GM23248 (cell line): ENCODE measurements around the gene RBPJ. TPM values are rescaled to one million over a fixed set of nuclear protein-coding genes. Genes with fewer than 3 reads are reported as not detected.

Experiments
- DNase-seq: peaks from one replicate; pipeline ENCODE4 v3.0.0-alpha.2; 2015
- H2AFZ ChIP-seq: fragments of 200-600 bp; sonication (generic); 2 replicates; pipeline ENCODE4 v1.6.1; 2016; ENCODE audit warnings: antibody characterized with exemption
- H3F3A ChIP-seq: fragments of 200-600 bp; sonication (generic); 2 replicates; pipeline ENCODE4 v1.6.1; 2016; ENCODE audit warnings: mild to moderate bottlenecking, antibody characterized with exemption, mixed run types; ENCODE audit not compliant: insufficient read depth
- H3K27ac ChIP-seq: fragments of 200-600 bp; sonication (generic); 2 replicates; pipeline ENCODE4 v1.5.1; 2016; ENCODE audit warnings: mild to moderate bottlenecking
- H3K27me3 ChIP-seq: fragments of 200-600 bp; sonication (generic); replicated peaks from 2 replicates; pipeline ENCODE4 v1.6.1; 2016; ENCODE audit warnings: mild to moderate bottlenecking; ENCODE audit not compliant: insufficient read depth
- H3K36me3 ChIP-seq: fragments of 200-600 bp; sonication (generic); 2 replicates; pipeline ENCODE4 v1.6.1; 2016; ENCODE audit warnings: low read depth, mild to moderate bottlenecking
- H3K4me1 ChIP-seq: fragments of 200-600 bp; sonication (generic); 2 replicates; pipeline ENCODE4 v1.6.1; 2016; ENCODE audit warnings: mild to moderate bottlenecking; ENCODE audit not compliant: insufficient read depth
- H3K4me2 ChIP-seq: fragments of 200-600 bp; sonication (generic); one replicate; pipeline ENCODE4 v1.6.1; 2016; ENCODE audit warnings: mild to moderate bottlenecking; ENCODE audit not compliant: unreplicated experiment
- H3K4me3 ChIP-seq: fragments of 200-600 bp; sonication (generic); 2 replicates; pipeline ENCODE4 v1.5.1; 2016; ENCODE audit warnings: mild to moderate bottlenecking
- H3K79me2 ChIP-seq: fragments of 200-600 bp; sonication (generic); 2 replicates; pipeline ENCODE4 v1.6.1; 2016; ENCODE audit warnings: mild to moderate bottlenecking; ENCODE audit not compliant: insufficient read depth
- H3K9ac ChIP-seq: fragments of 200-600 bp; sonication (generic); 2 replicates; pipeline ENCODE4 v1.6.1; 2016; ENCODE audit warnings: mild to moderate bottlenecking
- H3K9me2 ChIP-seq: fragments of 200-600 bp; sonication (generic); 2 replicates; pipeline ENCODE4 v1.6.1; 2016; ENCODE audit warnings: mixed run types, mild to moderate bottlenecking, moderate library complexity; ENCODE audit not compliant: insufficient read depth
- H3K9me3 ChIP-seq: fragments of 200-600 bp; sonication (generic); one replicate; pipeline ENCODE4 v1.6.1; 2017; ENCODE audit warnings: low read depth
- H4K20me1 ChIP-seq: fragments of 200-600 bp; sonication (generic); 2 replicates; pipeline ENCODE4 v1.6.0; 2016; ENCODE audit not compliant: insufficient read depth
- EZH2 ChIP-seq: fragments of 200-600 bp; sonication (generic); IDR thresholded peaks from 2 replicates; pipeline ENCODE4 v1.6.1; 2018; ENCODE audit warnings: antibody characterized with exemption, mild to moderate bottlenecking; ENCODE audit not compliant: insufficient read depth, poor library complexity, severe bottlenecking
- EZH2phosphoT487 ChIP-seq: fragments of 200-600 bp; sonication (generic); IDR thresholded peaks from 2 replicates; pipeline ENCODE4 v1.6.1; 2018; ENCODE audit warnings: antibody characterized with exemption, moderate library complexity, mild to moderate bottlenecking, low read depth; ENCODE audit not compliant: insufficient read depth
- WGBS, 2 experiments: methylation state at CpG; one replicate each; pipeline ENCODE4 v1.1.6; 2015 to 2017; ENCODE audit warnings: low lambda C conversion rate in 2 of 2, low coverage in 1 of 2; ENCODE audit errors: missing lambda C conversion rate in 2 of 2; 5-methylcytosine and 5-hydroxymethylcytosine counted together
- in situ Hi-C: fragments of 300-500 bp; cut with MboI; formaldehyde crosslinking; loops from 2 replicates; pipeline ENCODE4 v1.15.0; 2020
- polyA plus RNA-seq: library from polyadenylated mRNA; unstranded; fragments of >200 nt; fragmentation: Nextera tagmentation; extraction: Ambion mirVana; gene quantifications from 2 replicates; pipeline ENCODE4 v1.2.1, GENCODE V29; 2016
- total RNA-seq: library from RNA; depleted of rRNA; stranded (reverse); fragments of >200 nt; shearing (Covaris generic); gene quantifications from 2 replicates; pipeline ENCODE4 v1.2.3, GENCODE V29; 2014

RBPJ gene
- total and polyA plus RNA-seq, 2 experiments from 2014 or later: 70.7 to 85.4 TPM

DNA sequence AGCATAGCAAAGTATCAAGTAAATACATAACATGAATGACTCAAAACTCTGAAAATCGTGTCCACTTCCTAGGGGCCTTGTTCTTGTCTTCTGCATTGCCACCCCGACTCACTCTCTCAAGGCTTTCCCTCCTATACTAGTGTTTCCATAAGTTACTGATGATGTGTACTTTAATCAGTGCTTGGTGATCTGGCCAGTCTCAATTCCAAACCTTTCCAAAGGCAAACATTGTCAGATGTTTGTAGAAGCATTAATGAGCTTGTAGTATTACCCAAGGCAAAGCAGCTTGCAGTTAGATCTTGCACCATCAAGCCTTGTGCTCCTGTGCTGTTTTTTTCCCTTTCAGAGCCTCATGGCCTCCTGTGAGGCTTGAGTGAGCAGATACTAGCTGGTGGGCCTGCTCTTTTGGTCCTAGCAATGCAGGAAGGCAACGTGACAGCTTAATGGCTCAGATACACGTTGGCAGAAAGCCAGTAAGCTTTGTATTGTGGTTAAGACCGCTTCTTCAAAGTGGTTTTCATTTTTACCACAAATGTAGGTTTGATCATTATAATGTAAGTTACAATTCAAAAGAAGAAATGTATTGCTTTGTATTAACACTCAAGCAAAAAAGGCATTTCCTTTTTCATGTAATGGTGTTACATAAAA, 51.8 kb downstream of the RBPJ start:
- TF ChIP-seq EZH2phosphoT487: no peak
- no peak for TF ChIP-seq EZH2
- in situ Hi-C loops: no loop called here
- H3K36me3 ChIP-seq: no peaks in the 10 kb centered on the region
- WGBS, 2 experiments: 32 to 33% methylated on average over 5 of the region's 5 CpGs
- peaks cover 100% of the 10 kb centered on the region for H3K79me2 ChIP-seq
- H3F3A ChIP-seq: peaks cover 16% of the 10 kb centered on the region; the same call in 1 of the 2 replicates
- H4K20me1 ChIP-seq: peaks cover 60% of the 10 kb centered on the region
- peak; percentile 61 for DNase-seq
- no peak overlapping the region for H3K9ac ChIP-seq
- no peak overlapping the region for H2AFZ ChIP-seq
- H3K9me2 ChIP-seq: no peaks in the 10 kb centered on the region
- peak overlapping the region; percentile 5 for H3K4me2 ChIP-seq
- H3K9me3 ChIP-seq: no peaks in the 10 kb centered on the region
- H3K27ac ChIP-seq: 0 out of 2 replicates have a peak overlapping the region, but pooled peaks have one; percentile 11
- H3K4me3 ChIP-seq: no peak overlapping the region
- H3K27me3 ChIP-seq: no peaks in the 10 kb centered on the region
- peaks cover 22% of the 10 kb centered on the region for H3K4me1 ChIP-seq

DNA sequence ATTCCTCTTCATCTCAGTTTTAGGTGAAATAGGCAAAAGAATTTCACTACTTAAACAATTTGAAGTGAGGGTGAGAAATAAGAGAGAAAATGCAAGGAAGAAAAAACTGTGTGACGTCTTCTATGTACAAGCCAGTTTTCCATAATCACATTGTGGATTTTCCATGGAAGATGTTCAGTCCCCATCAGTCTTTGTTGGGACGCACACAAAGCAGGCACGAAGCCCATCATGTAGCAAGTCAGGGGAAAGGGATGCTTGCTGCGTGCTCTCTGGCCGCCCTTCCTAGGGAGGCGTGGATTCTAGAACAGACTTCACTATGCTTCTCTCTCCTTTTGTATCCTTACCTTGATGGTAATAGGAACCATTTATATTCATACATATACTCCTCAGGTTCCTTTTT, 54.7 kb downstream of the RBPJ start:
- H4K20me1 ChIP-seq: peaks cover 53% of the 10 kb centered on the region
- H3K9ac ChIP-seq: no peak overlapping the region
- H3K9me2 ChIP-seq: no peaks in the 10 kb centered on the region
- no peak overlapping the region for H3K4me3 ChIP-seq
- H3K4me2 ChIP-seq: no peak overlapping the region
- no peak for TF ChIP-seq EZH2phosphoT487
- no peak for TF ChIP-seq EZH2
- WGBS, 2 experiments: 87 to 88% methylated on average over 6 of the region's 6 CpGs
- no peaks in the 10 kb centered on the region for H3K36me3 ChIP-seq
- H3K4me1 ChIP-seq: peaks cover 10% of the 10 kb centered on the region
- H3K27ac ChIP-seq: no peak overlapping the region
- no peak for DNase-seq
- H3F3A ChIP-seq: peaks cover 16% of the 10 kb centered on the region; the same call in 1 of the 2 replicates
- H3K9me3 ChIP-seq: no peaks in the 10 kb centered on the region
- in situ Hi-C loops: no loop called here
- H3K27me3 ChIP-seq: no peaks in the 10 kb centered on the region
- H3K79me2 ChIP-seq: peaks cover 100% of the 10 kb centered on the region
- H2AFZ ChIP-seq: no peak overlapping the region

DNA sequence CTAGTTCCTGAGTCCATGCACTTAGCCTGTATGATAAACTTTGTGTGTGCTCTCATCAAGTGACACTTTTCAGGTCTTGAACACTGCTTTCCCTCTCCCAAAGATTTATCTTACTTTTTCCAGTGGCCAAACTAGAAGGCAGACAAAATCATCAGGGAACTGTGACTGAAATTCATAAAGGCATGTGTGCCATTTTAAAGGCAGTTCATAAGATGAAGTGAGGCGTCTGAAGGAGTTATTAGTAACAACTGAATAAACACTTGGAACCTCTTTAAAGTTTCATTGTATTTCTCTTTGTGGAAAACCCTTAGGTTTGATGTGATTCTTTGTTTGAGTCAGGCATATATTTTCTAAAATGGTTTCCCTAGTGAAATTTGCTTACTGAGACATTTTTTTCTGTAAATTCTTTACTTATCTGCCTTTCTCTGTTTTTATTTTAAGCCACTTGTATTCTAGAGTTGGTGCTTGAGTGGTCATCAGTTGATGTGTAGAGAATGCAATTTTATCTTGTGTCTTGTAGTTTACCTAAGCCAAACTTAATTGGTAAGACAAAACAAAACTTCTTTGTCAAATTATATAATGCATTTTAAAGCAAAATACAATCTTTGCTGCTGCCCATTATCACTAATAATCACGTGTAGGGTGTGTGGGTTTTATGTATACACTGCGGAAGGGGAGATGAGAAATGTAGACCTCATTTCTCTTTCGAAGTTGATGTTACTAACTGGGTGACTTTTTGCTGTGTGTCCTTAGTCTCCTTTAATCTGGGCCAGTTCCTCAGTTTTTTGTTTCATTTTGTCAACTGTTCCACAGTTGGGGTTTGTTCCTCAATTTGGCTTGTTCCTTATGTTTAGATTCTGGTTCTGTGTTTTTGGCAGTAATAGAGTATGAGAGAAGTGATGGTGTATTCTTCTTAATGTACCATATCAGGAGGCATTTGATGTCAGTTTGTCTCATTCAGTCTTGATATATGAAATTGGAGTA, 56.8 kb downstream of the RBPJ start:
- no peak overlapping the region for H3K4me3 ChIP-seq
- no peak for DNase-seq
- no peak overlapping the region for H3K4me2 ChIP-seq
- in situ Hi-C loops: no loop called here
- H3K27ac ChIP-seq: no peak overlapping the region
- H3K9ac ChIP-seq: no peak overlapping the region
- peaks cover 43% of the 10 kb centered on the region for H4K20me1 ChIP-seq
- peaks cover 100% of the 10 kb centered on the region for H3K79me2 ChIP-seq
- H3K9me2 ChIP-seq: no peaks in the 10 kb centered on the region
- peaks cover 10% of the 10 kb centered on the region; the same call in 1 of the 2 replicates for H3F3A ChIP-seq
- H3K9me3 ChIP-seq: no peaks in the 10 kb centered on the region
- no peak for TF ChIP-seq EZH2phosphoT487
- TF ChIP-seq EZH2: no peak
- H3K36me3 ChIP-seq: no peaks in the 10 kb centered on the region
- no peak overlapping the region for H2AFZ ChIP-seq
- H3K27me3 ChIP-seq: no peaks in the 10 kb centered on the region
- WGBS, 2 experiments: 97% methylated on average over 4 of the region's 4 CpGs
- peaks cover 8% of the 10 kb centered on the region for H3K4me1 ChIP-seq

DNA sequence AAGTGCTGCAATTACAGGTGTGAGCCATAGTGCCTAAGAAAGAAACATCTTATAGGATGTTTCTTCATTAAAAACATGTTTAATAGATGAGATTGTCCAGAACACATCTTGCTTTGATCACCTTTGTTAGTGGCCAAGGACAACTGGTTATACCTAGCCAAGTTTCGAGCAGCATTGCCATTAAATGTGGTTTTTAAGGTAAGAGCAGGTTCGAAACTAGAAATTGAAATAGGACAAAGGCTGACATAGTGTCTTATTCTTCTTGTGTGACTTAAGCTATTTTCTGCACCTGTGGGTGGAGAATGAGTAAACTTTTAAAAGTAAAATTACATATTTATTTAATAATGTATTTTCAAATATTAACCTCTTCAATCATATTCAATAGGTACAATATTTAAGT, 59.0 kb downstream of the RBPJ start:
- in situ Hi-C loops: no loop called here
- no peak overlapping the region for H3K4me2 ChIP-seq
- no peak for DNase-seq
- no peaks in the 10 kb centered on the region for H3K9me2 ChIP-seq
- no peak overlapping the region for H3K4me3 ChIP-seq
- H3K9ac ChIP-seq: no peak overlapping the region
- no peaks in the 10 kb centered on the region for H3F3A ChIP-seq
- TF ChIP-seq EZH2phosphoT487: no peak
- TF ChIP-seq EZH2: no peak
- WGBS, 2 experiments: 98 to 99% methylated on average over 2 of the region's 2 CpGs
- peaks cover 28% of the 10 kb centered on the region for H4K20me1 ChIP-seq
- H3K4me1 ChIP-seq: no peaks in the 10 kb centered on the region
- no peaks in the 10 kb centered on the region for H3K9me3 ChIP-seq
- H2AFZ ChIP-seq: no peak overlapping the region
- no peak overlapping the region for H3K27ac ChIP-seq
- peaks cover 97% of the 10 kb centered on the region for H3K79me2 ChIP-seq
- H3K36me3 ChIP-seq: no peaks in the 10 kb centered on the region
- H3K27me3 ChIP-seq: no peaks in the 10 kb centered on the region
